Measurements from ENCODE around the gene FTCDNL1.

The FTCDNL1 gene

GRCh38 chr2:199744724-199745123, 106.3 kb downstream of the FTCDNL1 start:
- no peaks in the 10 kb centered on the region for H3K9me3 Mint-ChIP-seq
- no peak overlapping the region for H3K4me3 Mint-ChIP-seq
- peaks cover 27% of the 10 kb centered on the region for H3K27me3 Mint-ChIP-seq
- H3K4me1 Mint-ChIP-seq = peaks cover 3% of the 10 kb centered on the region
- H3K27ac Mint-ChIP-seq = no peak overlapping the region
- H3K36me3 Mint-ChIP-seq = no peaks in the 10 kb centered on the region
- no peak for ATAC-seq

- Mint-ChIP-seq H3K4me1 (peaks cover 6% of the 10 kb centered on the region), H3K4me3 (no peak overlapping the region), H3K9me3 (no peaks in the 10 kb centered on the region), H3K27me3 (peaks cover 31% of the 10 kb centered on the region), H3K36me3 (no peaks in the 10 kb centered on the region), H3K27ac (no peak overlapping the region)
- no peak for ATAC-seq
Observed at GRCh38 chr2:199744260-199744659, 106.7 kb downstream of the FTCDNL1 start.

GRCh38 chr2:199743415-199744120, 107.4 kb downstream of the FTCDNL1 start:
- Mint-ChIP-seq H3K27ac (no peak overlapping the region), H3K36me3 (no peaks in the 10 kb centered on the region)
- no peak for ATAC-seq

GRCh38 chr2:199742884-199743283, 108.1 kb downstream of the FTCDNL1 start:
- Mint-ChIP-seq H3K36me3 (no peaks in the 10 kb centered on the region), H3K4me3 (no peak overlapping the region), H3K4me1 (peaks cover 6% of the 10 kb centered on the region), H3K9me3 (no peaks in the 10 kb centered on the region), H3K27ac (no peak overlapping the region), H3K27me3 (peaks cover 45% of the 10 kb centered on the region)
- no peak for ATAC-seq

More at GRCh38 chr2:199743415-199744120, 107.4 kb downstream of the FTCDNL1 start:
- no peak overlapping the region for H3K4me3 Mint-ChIP-seq
- H3K4me1 Mint-ChIP-seq = peaks cover 6% of the 10 kb centered on the region
- no peaks in the 10 kb centered on the region for H3K9me3 Mint-ChIP-seq
- peaks cover 38% of the 10 kb centered on the region for H3K27me3 Mint-ChIP-seq

- no peak overlapping the region for H3K27ac Mint-ChIP-seq
Observed at GRCh38 chr2:199740111-199740428, 110.9 kb downstream of the FTCDNL1 start.

GRCh38 chr2:199739413-199740110, 111.4 kb downstream of the FTCDNL1 start:
- no peak overlapping the region for H3K4me3 Mint-ChIP-seq
- H3K4me1 Mint-ChIP-seq = peaks cover 6% of the 10 kb centered on the region
- no peak overlapping the region for H3K27ac Mint-ChIP-seq
- H3K36me3 Mint-ChIP-seq = no peaks in the 10 kb centered on the region
- peaks cover 46% of the 10 kb centered on the region for H3K27me3 Mint-ChIP-seq
- no peaks in the 10 kb centered on the region for H3K9me3 Mint-ChIP-seq
- ATAC-seq = no peak

More at GRCh38 chr2:199740111-199740428, 110.9 kb downstream of the FTCDNL1 start:
- no peaks in the 10 kb centered on the region for H3K9me3 Mint-ChIP-seq
- H3K4me3 Mint-ChIP-seq = no peak overlapping the region
- no peak for ATAC-seq
- H3K36me3 Mint-ChIP-seq = no peaks in the 10 kb centered on the region
- H3K27me3 Mint-ChIP-seq = peaks cover 46% of the 10 kb centered on the region
- H3K4me1 Mint-ChIP-seq = peaks cover 6% of the 10 kb centered on the region

GRCh38 chr2:199738727-199739412, 112.1 kb downstream of the FTCDNL1 start:
- Mint-ChIP-seq H3K9me3 (no peaks in the 10 kb centered on the region), H3K4me1 (peaks cover 6% of the 10 kb centered on the region), H3K36me3 (no peaks in the 10 kb centered on the region), H3K4me3 (no peak overlapping the region), H3K27me3 (peaks cover 46% of the 10 kb centered on the region), H3K27ac (no peak overlapping the region)
- no peak for ATAC-seq

GRCh38 chr2:199734651-199735050, 116.3 kb downstream of the FTCDNL1 start:
- peaks cover 40% of the 10 kb centered on the region for H3K27me3 Mint-ChIP-seq
- peaks cover 2% of the 10 kb centered on the region for H3K9me3 Mint-ChIP-seq
- H3K4me1 Mint-ChIP-seq = peaks cover 2% of the 10 kb centered on the region
- no peak overlapping the region for H3K4me3 Mint-ChIP-seq
- no peaks in the 10 kb centered on the region for H3K36me3 Mint-ChIP-seq
- ATAC-seq = no peak
- H3K27ac Mint-ChIP-seq = no peak overlapping the region

- ATAC-seq = no peak
- H3K4me3 Mint-ChIP-seq = no peak overlapping the region
- no peaks in the 10 kb centered on the region for H3K4me1 Mint-ChIP-seq
- peaks cover 33% of the 10 kb centered on the region for H3K27me3 Mint-ChIP-seq
- H3K9me3 Mint-ChIP-seq = peaks cover 2% of the 10 kb centered on the region
- H3K27ac Mint-ChIP-seq = no peak overlapping the region
- no peaks in the 10 kb centered on the region for H3K36me3 Mint-ChIP-seq
Observed at GRCh38 chr2:199734011-199734410, 117.0 kb downstream of the FTCDNL1 start.

GRCh38 chr2:199727801-199728200, 123.2 kb downstream of the FTCDNL1 start:
- Mint-ChIP-seq H3K36me3 (no peaks in the 10 kb centered on the region), H3K4me1 (no peaks in the 10 kb centered on the region), H3K27me3 (peaks cover 52% of the 10 kb centered on the region), H3K9me3 (peaks cover 2% of the 10 kb centered on the region), H3K27ac (no peak overlapping the region), H3K4me3 (no peak overlapping the region)
- no peak for ATAC-seq

GRCh38 chr2:199727306-199727705, 123.7 kb downstream of the FTCDNL1 start:
- no peak overlapping the region for H3K27ac Mint-ChIP-seq
- H3K9me3 Mint-ChIP-seq = peaks cover 5% of the 10 kb centered on the region
- H3K36me3 Mint-ChIP-seq = no peaks in the 10 kb centered on the region
- no peak for ATAC-seq
- H3K4me1 Mint-ChIP-seq = no peaks in the 10 kb centered on the region
- peaks cover 47% of the 10 kb centered on the region for H3K27me3 Mint-ChIP-seq
- no peak overlapping the region for H3K4me3 Mint-ChIP-seq

- Mint-ChIP-seq H3K4me3 (no peak overlapping the region), H3K4me1 (no peaks in the 10 kb centered on the region), H3K27ac (no peak overlapping the region), H3K9me3 (peaks cover 13% of the 10 kb centered on the region), H3K27me3 (no peaks in the 10 kb centered on the region), H3K36me3 (no peaks in the 10 kb centered on the region)
- no peak for ATAC-seq
Observed at GRCh38 chr2:199718074-199718473, 132.9 kb downstream of the FTCDNL1 start.

- Mint-ChIP-seq H3K4me1 (no peaks in the 10 kb centered on the region), H3K27ac (no peak overlapping the region), H3K4me3 (no peak overlapping the region), H3K36me3 (no peaks in the 10 kb centered on the region), H3K9me3 (peaks cover 10% of the 10 kb centered on the region), H3K27me3 (no peaks in the 10 kb centered on the region)
- ATAC-seq = no peak
Observed at GRCh38 chr2:199717587-199717907, 133.4 kb downstream of the FTCDNL1 start.

- H3K27me3 Mint-ChIP-seq = no peaks in the 10 kb centered on the region
- no peak overlapping the region for H3K27ac Mint-ChIP-seq
- H3K36me3 Mint-ChIP-seq = no peaks in the 10 kb centered on the region
- H3K4me1 Mint-ChIP-seq = no peaks in the 10 kb centered on the region
- H3K9me3 Mint-ChIP-seq = peaks cover 10% of the 10 kb centered on the region
- H3K4me3 Mint-ChIP-seq = no peak overlapping the region
- no peak for ATAC-seq
Observed at GRCh38 chr2:199716807-199717586, 134.0 kb downstream of the FTCDNL1 start.

- Mint-ChIP-seq H3K27ac (no peak overlapping the region), H3K36me3 (no peaks in the 10 kb centered on the region), H3K9me3 (peaks cover 3% of the 10 kb centered on the region), H3K4me3 (no peak overlapping the region), H3K4me1 (no peaks in the 10 kb centered on the region), H3K27me3 (peaks cover 10% of the 10 kb centered on the region)
- ATAC-seq = no peak
Observed at GRCh38 chr2:199713746-199714145, 137.2 kb downstream of the FTCDNL1 start.
